Stimulated activated CD4-positive, alpha-beta T cell treated with anti-CD3 and anti-CD28 coated beads, Interleukin-4, amount 100 ng/mL, for 48 hours (primary cell): Measurements from ENCODE around the gene RGS10.
"Not testable (repeated sequence)": the region's sequence is repeated elsewhere in the genome, so short reads cannot be mapped to it uniquely, and the experiment has no call there.

ENCODE experiments used
- DNase-seq, 2 donors: peaks; one replicate each; pipeline ENCODE4 v3.0.0-alpha.2; 2020; ENCODE audit warnings: low read depth in 2 of 2

Gene RGS10, protein sequence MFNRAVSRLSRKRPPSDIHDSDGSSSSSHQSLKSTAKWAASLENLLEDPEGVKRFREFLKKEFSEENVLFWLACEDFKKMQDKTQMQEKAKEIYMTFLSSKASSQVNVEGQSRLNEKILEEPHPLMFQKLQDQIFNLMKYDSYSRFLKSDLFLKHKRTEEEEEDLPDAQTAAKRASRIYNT

DNA sequence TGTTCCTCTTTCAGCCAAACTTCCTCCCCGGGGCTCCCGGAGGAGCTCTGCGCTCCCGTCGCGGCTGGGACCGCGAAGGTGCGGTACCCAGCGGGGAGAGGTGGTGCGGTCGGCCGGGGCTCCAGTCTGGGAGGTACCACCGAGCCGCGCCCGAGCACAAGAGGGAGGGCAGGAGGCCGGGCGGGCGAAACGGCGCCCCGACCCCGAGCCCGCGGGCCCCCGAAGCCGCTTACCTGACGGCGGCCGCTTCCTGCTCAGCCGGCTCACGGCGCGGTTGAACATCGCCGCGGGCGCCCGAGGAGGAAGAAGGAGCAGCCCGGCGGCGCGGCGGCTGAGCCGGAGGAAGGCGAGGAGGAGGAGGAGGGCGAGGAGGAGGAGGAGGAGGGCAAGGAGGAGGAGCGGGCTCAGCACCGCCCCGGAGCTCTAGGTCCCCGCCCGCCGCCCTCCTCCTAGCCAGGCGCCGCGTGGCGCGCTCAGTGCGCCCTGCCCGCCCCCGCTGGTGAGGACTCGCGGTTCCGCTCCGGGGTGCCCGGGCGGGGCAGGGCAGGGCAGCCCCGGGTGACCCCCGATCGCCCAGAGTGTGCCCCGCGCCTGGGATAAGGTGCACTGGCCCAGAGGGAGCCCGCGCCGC is at the start of gene RGS10:
Gene RGS10 (minus strand): TSS at position 363 of the 631 bp plus-strand sequence. CDS start 81 bp downstream, at position 282.
- peak; percentile 75 to 85 for DNase-seq

DNA sequence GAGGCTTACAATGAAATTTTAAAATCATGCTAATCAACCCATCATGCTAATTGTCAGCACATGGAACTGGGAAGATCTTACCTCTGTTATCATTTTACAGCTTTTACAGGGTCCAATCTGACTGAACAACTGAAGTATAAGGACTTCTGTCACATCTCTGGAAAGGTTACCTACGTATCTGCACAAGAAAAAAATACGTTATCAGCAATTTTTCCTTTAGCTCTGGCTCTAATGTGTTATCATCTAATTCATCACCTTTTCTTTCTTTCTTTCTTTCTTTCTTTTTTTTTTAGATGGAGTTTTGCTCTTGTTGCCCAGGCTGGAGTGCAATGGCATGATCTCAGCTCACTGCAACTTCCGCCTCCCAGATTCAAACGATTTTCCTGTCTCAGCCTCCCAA is 45.6 kb upstream of the RGS10 start:
- DNase-seq: no peak

DNA sequence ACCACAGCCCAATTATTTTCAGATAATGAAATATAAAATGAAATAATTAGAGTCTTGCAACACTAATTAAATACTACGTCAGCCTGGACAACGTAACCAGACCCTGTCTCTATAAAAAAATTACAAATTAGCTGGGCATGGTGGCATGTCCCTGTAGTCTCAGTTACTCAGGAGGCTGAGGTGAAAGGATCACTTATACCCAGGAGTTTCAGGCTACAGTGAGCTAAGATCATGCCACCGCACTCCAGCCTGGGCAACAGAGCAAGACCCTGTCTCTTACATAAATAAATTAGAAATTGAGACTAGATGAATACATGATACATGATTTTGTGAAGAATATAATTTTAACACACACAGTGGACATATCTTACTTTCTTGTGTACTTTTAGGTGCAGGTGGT is 35.8 kb upstream of the RGS10 start:
- no peak for DNase-seq

DNA sequence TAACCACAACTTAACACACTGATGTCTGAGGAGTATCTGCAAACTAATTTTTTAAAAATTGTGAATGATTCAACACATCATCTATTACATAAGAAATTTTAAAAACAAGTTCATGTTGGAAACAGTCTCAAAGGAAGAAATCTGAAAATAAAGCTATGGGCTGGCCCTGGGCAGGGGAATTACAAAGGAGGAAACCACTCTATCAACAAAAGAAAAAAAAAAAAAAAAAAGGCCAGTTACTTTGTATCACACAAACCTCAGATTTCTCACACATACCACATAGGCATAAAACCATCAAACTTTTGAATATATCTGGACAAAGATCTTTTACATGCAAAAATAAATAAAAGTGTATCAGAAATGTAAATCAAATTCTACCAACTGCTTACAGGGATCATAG is 33.5 kb upstream of the RGS10 start:
- DNase-seq: no peak

DNA sequence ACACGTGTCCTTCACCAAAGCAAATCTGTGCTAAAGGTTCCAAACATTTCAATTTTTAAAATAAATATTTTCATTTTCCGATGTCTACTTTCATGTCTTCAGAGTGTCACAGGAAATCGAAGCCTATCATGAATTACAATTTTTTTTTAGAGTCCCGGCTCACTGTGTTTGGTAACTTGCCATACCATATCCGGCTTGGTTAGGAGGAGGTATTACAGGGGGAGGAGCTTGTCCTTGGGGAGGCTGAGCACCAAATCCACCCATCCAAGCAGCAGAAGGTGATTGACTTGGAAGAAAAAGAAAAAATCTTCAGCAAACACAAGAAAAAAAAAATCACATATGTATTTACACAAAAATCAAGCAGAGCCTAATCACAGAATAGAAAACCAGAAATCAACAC is 33.0 kb upstream of the RGS10 start:
- no peak for DNase-seq

DNA sequence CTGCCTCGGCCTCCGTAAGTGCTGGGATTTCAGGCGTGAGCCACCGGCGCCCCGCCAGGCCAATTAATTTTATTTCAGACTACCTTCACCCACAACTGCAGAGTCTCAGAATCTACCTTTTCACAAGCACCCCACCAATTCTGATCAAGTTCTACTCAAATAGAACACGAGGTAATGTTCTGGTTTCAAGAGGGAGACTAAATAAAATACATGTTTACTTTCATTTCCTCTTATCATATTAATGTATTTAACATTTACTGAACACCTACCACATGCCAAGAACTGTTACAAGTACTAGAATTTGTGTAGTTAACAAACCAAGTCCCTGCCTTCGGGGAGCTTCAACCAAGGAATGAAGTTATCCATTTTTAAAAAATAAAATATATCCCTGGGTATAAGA is 25.5 kb upstream of the RGS10 start:
- no peak for DNase-seq

DNA sequence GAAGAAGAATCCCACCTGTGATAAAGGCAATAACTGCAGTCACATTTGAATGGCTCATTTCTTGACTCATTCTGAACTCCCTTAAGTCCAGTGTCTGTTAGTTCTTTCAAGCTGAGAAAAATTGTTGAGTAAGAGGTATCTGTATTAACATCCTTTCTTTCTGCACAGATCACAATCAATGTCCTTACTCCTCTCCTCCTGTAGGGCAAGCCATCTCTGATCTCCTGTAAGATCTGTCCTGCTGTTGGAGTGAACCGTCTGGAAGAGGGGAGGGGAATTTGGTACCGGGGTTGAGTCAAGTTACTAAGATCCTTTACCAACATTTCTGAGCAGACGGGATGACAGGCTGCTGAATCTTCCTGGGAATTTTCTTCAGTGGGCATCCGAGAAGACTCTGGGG is 19.6 kb upstream of the RGS10 start:
- no peak for DNase-seq

DNA sequence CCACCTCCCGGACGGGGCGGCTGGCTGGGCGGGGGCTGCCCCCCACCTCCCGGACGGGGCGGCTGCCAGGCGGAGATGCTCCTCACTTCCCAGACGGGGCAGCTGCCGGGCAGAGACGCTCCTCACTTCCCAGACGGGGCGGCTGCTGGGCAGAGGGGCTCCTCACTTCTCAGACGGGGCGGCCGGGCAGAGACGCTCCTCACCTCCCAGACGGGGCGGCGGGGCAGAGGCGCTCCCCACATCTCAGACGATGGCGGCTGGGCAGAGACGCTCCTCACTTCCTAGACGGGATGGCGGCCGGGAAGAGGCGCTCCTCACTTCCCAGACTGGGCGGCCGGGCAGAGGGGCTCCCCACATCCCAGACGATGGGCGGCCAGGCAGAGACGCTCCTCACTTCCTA is 17.0 kb upstream of the RGS10 start:
- DNase-seq: not testable (repeated sequence)

DNA sequence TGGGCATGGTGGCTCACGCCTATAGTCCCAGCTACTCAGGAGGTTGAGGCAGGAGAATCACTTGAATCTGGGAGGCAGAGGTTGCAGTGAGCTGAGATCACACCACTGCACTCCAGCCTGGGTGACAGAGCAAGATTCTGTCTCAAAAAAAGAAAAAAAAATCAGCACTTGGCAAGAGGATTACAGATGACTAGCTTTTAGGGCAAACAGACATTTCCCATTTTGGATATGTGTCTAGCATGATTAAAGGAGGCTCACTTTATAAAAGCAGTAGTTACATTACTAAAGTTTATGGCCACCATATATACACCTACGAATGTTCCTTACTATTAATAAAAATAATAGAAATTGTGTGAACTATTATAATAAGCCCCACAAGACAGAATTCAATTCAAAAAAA is 13.6 kb upstream of the RGS10 start:
- DNase-seq: not testable (repeated sequence)

DNA sequence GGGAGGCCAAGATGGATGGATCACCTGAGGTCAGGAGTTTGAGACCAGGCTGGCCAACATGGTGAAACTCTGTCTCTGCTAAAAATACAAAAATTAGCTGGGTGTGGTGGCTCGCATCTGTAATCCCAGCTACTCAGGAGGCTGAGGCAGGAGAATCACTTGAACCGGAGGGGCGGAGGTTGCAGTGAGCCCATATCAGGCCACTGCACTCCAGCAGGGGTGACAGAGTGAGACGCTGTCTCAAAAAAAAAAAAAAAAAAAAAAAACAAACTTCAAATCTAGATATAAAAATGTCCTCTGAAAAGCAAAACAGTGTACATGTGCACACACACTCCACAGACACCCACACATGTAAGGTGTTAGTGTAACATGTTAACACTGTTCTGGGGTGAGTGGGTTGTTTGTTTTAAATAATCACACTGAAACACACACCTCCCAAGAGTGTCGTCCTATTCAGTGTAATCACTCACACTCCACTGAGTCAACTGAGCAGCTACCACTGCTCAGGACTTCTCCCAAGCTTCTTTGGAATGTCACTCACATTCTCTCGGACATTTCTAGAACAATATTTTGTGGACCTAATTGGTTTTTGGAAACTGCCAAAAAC is 12.8 kb upstream of the RGS10 start:
- DNase-seq: no peak

DNA sequence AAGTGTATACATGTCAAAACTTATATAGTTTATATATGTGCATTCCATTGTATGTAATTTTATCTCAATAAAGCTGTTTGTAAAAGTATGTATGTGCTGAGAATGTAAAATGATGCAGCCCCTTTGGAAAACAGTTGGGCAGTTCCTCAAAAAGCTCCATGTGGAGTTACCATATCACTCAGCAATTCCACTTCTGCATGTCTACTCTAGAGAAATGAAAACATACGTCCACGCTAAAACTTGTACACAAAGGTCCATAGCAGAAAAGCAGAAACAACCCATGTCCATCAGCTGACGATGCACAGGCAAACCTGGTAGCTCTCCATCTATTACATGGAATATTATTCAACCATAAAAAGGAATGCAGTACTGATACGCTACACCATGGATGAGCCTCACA is 8.3 kb upstream of the RGS10 start:
- no peak for DNase-seq

DNA sequence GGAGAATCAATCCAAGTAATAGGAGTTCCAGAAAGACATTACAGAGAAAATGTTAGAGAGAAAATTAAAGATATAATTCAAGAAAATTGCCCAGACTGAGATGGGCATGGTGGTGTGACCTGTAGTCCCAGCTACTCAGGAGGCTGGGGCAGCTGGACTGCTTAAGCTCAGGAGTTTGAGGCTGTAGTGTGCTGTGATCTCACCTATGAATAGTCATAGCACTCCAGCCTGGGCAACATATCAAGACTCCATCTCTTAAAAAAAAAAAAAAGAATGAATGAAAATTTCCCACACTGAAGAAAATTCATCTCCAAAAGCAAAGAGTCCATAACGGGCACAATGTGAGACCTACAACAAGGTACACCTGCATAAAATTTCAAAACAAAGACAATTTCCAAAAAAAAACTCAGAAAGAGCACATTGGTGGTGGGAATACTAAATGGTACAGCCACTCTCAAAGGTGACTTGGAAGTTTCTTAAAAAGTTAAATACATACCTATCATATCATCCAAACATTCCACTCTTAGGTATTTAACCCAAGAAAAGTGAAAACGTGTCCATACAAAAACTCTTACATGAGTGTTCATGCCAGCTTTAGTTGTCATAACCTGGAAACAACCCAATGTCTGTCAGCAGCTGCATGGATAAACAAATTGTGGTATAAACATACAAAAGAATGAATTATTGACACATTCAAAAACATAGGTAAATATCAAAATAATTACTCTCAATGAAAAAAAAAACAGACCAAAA is 6.9 kb upstream of the RGS10 start:
- DNase-seq: no peak

DNA sequence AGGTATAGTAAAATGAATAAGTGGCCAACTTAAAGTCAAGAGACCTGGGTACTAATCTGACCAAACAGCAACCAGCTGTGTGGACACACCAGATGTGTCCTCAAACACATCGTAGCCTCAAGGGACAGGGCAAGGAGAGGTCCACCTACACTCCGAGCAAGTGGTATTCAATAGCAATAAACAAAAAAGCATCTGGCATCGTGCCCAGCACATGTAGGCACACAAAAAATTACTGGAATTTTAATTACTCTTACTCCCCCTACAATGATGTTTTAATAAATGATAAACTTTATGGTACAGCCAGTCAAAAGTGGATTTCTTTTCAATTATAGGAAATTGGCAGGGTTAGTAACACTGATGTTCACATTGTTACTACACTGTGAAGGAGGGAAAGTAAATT is 3.5 kb upstream of the RGS10 start:
- DNase-seq: no peak

DNA sequence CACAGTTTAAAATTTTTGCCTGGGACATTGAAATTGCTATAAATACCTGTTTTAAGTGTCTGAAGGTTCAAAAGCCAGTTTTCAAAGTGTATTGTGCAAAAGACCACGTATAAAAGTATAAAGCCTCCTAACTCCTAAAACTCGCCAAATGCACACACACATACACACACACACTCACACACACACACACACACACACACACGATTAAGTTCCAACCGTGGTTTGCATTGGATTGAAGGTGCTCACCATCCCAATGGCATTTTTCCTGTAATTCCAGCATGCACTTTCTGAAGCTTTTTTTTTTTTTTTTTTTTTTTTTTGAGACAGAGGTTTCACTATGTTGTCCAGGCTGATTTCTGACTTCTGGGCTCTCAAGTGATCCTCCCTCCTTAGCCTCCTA is 2.8 kb upstream of the RGS10 start:
- DNase-seq: no peak

DNA sequence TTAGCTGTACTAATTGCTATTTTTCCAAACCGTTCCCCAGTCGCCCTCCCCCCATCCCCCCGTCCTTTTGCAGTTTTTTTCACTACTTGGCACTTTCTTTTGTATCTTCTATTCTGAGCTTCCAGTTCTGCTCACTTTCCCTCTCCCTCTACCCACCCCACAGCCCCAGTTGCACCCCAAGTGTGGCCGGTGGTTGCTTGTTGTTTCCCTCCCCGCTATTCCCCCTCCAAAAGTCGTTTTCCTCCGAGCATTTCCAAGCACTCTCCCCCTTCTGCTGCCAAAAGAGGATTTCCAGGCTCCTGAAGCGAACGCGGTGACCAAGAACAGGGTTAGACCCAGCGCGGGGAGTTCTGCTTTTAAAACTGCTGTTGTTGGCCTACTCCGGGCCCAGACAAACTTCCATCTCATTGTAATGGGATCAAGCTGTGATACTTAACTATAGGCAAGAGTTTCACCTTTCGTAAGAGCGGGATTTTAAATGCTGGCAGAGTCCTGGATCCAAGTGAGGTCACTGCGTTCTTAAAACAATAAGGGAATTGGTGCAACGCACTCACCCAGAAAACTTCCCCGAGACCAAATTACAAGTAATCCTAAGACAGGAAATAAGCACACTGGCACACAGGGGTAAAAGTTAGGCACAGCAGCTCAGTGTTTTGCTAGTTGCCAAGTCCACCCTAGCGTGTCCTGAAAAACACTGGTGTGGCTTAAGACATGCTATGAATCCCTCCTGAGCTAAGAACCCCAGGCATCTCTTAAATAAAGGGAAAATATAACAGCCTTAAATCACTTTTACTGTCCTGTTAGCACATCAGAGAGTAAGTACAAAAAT is 1.5 kb upstream of the RGS10 start:
- DNase-seq: no peak

DNA sequence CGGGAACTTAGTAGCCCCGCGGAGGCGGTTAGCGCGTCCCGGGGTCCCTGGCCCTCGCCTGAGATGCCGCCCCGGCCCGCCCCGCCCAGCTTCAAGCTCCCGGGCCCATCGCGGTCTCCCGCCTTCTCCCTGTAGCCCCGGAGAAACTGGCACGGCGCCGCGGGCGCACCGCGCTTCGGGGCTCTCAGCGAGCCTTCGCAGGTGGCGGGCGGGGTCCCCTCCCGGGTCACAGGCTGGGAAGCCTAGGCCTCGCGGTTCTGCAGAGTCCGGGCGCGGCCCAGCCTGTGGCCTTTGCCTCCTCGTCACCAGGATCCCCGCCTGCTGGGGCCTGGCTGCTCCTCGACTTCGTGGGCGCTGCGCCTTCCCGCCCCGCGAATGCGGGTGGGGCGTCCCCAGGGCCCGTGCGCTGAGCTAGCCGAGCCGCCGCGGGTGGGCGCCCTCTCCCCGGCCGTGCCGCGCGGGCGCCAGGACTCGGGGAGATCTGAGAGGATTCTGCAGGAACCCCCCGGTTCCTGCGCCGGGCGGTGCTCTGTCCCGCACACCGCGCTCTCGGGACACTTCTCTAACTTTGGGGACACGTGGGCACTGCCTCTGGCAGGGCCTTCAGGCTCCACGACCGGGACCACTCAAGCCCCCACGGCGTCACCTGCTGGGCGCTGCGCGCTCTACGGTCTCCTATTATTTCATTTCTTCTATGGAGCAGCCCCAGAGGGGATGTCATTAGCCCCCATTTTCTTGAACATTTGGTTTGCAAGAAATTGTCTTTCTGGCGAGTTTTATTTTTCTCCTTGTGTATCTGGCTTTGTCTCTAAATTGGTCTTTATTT is 682 bp upstream of the RGS10 start:
- peak; percentile 37 to 55 for DNase-seq

DNA sequence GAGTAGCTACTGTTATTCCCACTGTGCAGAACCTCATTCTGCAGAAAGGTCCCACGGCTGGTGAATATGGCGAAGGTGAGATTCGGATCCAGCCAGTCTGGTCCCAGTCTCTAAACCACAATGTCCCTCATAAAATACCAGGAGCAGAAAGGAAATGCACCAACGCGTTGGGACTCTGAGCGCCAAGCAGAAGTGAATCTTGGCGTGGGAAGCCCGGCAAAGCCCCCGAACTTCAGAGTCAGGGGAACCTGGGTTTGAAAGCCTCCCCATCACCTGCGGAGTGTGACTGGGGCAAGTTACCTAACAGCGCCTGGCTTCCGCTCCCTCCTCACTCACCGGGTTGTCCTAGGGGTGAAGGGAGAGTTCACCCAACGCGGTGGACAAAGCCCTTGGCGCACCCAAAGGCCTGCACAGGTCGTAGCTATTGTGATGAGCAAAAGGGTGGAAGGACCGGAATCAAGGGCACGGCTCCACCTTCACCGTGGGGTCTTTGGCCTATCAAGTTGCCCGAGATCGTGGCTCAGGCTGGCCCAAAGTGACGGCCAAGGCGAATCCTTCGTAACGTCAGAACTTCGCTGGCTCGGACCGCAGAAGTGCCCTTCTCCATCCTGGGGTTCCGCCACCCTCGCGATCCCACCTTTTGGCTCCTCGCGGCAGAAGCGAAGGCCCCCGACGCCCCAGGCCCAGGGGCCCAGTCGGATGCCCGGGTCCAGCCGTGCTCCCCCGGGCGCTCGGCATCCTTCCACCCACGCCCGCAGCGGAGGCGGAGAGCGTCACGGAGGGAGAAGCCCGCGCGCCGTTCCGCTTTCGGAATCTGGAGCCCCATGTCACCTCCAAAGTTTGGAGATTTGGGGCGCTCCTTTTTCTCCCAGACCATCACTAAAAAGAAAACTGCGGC is 811 bp downstream of the RGS10 start:
- DNase-seq: peak; percentile 59 to 64

DNA sequence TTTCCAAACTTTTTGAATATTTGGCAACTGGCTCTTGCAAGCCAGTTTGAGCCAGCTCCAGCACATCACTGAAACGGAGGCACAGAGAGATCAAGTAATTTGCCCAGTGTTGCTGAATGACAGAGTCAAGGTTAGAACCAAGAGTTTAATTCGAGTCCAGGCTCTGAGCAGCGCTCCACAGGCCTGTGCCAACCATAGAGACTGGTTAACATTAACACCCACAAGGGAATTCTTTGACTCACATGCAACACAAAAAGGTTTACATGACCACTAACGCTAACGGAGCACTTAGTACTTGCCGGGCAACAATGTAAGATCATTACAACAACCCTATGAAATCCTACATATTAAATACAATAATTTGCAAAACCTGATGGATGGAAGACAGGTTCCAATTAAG is 1.5 kb downstream of the RGS10 start:
- no peak for DNase-seq

DNA sequence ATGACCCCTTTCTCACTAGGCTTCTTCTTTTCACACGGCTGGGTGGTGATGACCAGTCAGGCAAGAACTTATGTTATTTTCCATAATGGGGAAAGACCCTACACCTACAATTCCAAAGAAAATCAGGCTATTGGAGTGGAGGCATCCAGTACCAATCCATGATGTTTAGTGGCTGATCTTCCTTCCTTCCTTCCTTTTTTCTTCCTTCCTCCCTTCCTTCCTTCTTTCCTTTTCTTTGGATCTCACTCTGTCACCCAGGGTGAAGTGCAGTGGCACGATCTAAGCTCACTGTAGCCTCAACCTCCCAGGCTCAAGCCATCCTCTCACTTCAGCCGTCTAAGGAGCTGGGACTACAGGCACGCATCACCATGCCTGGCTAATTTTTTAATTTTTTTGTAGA is 2.5 kb downstream of the RGS10 start:
- DNase-seq: no peak

DNA sequence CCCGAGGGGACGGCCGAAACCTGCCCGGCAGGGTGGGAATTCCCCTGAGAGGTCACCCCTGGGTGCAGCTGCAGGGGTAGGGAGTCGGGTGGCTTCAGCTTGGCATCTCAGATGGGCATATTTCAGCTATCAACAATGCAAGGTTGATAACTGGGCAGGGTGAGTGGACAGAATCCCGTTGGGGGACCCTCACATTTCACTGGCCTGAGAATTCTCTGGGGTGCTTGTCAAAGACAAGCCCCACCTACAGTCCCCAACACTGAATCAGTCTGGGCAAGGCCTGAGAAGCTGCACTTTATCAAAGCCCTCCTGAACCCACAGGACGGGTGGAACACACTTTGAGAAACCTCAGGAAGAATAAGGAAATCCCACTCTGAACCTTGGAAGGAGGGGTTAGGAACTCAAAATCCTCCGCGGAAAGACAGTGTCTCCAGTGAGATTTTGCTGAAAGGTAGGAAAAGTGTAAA is 3.1 kb downstream of the RGS10 start:
- DNase-seq: no peak
